DMS53 (cell line): ENCODE data around the gene PI4KB.

Experiments used
- DNase-seq: peaks from one replicate; lab custom pipeline; 2025; lab: John Stamatoyannopoulos, UW

The PI4KB gene

GRCh38 chr1:151311589-151312331 lies 15.5 kb downstream of the PI4KB start:
- peak; percentile 85 for DNase-seq

DNA sequence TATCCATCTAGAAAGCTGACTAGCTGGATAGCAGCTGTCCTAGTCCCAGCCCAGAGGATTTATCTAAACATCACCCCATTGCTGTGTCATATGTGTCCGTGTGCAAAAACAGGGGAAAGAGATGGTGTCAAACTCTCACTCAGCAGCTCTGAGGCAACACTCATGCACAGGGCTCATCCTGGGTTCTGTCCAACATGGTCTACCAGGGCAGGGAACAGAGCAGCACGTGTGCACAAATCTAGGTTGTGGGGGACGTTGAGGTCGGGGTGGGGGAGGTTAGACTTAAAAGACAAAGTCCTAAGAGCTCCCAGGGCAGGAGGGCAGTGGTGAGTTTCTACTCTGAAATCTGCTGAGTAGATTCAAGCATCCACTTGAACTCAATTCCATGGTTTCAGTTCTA lies 16.2 kb downstream of the PI4KB start:
- no peak for DNase-seq

DNA sequence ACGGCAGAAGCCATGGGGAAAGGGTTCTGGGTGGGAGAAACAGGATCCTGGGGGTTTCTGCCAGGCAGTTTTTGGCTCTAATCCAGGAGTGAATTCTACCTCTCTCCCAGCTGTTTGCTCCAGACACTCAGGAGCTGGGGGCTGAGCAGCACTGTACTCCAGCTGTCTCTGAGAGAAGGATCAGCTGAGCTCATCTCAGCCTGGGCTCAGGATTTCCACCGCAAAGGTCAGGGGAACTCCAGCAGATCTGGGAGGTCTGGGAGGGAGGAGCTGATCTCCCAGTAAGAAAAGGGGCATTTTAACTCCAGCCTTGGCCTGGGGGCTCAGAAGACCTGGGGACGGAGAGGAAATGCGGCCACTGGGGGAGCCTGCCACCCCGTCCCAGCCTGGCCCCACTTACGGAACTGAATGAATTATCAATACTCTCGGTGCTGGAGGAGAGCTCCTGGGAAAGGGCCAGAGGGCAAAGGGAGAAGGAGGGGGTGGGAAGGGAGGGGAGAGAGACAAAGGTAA lies 17.3 kb downstream of the PI4KB start:
- no peak for DNase-seq

GRCh38 chr1:151294742-151295462 lies 32.3 kb downstream of the PI4KB start:
- DNase-seq: no peak

- no peak for DNase-seq
Measured at GRCh38 chr1:151293093-151293492, 34.1 kb downstream of the PI4KB start.

- DNase-seq: no peak
Measured at GRCh38 chr1:151292207-151293030, 34.8 kb downstream of the PI4KB start.

GRCh38 chr1:151290709-151291303 lies 36.4 kb downstream of the PI4KB start:
- DNase-seq: no peak

DNA sequence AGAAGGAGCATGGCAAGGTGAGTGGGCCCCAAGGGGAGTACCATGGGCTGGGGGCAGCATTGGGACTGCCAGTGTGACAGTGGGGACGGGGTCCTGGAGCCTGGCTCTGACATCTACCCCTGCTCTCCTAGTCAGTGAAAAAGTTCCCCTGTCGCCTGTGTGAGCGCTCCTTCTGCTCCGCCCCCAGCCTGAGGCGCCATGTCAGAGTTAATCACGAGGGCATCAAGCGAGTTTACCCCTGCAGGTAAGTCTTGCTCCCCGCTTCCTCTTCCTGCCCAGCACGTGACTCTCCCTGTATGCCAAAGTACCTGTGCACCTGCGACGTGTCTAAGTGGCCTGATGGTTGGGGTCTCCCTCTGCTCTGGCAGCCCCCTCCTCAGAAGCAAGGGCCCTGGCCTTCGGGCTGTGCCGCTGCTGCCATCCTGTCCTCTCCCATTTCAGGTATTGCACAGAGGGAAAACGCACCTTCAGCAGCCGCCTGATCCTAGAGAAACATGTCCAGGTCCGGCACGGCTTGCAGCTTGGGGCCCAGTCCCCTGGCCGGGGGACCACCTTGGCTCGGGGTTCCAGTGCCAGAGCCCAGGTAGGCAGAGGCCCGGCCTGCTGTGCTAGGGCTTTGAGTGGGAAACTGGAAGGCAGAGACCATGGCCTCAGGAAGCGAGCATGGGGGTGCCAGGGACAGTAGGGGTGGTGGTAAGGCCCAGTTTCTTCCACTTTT lies 37.1 kb downstream of the PI4KB start:
- no peak for DNase-seq

- DNase-seq: no peak
Measured at GRCh38 chr1:151289080-151289935, 37.9 kb downstream of the PI4KB start.

GRCh38 chr1:151288502-151288901 lies 38.7 kb downstream of the PI4KB start:
- DNase-seq: no peak

DNA sequence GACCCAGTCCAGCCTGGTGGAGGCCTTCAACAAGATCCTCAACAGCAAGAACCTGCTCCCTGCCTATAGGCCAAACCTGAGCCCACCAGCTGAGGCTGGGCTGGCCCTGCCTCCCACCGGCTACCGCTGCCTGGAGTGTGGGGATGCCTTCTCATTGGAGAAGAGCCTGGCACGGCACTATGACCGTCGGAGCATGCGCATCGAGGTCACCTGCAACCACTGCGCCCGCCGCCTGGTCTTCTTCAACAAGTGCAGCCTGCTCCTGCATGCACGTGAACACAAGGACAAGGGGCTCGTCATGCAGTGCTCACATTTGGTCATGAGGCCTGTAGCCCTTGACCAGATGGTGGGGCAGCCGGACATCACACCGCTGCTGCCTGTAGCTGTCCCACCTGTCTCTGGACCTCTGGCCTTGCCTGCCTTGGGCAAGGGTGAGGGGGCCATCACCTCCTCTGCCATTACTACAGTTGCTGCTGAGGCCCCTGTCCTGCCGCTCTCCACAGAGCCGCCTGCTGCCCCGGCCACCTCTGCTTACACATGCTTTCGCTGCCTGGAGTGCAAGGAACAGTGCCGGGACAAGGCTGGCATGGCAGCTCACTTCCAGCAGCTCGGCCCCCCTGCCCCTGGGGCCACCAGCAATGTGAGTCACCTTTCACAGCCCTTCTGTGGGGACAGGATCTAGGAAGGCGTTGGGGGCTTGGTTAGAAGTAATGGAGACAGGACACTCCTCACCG lies 39.3 kb downstream of the PI4KB start:
- DNase-seq: no peak

GRCh38 chr1:151287341-151287699 lies 39.9 kb downstream of the PI4KB start:
- no peak for DNase-seq

DNA sequence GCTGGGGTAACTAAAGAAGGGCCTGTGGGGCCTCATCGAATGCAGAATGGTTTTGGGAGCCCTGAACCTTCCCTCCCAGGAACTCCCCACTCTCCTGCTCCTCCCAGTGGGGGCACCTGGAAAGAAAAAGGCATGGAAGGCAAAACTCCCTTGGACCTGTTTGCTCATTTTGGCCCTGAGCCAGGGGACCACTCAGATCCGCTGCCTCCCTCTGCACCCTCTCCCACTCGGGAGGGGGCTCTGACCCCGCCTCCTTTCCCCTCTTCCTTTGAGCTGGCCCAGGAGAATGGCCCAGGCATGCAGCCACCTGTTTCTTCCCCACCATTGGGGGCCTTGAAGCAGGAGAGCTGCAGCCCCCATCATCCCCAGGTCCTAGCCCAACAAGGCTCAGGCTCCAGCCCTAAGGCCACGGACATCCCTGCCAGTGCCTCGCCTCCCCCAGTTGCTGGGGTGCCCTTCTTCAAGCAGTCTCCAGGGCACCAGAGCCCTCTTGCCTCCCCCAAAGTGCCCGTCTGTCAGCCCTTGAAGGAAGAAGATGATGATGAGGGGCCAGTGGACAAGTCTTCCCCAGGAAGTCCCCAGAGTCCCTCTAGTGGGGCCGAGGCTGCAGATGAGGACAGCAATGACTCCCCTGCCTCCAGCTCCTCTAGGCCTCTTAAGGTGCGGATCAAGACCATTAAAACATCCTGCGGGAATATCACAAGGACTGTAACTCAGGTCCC lies 40.4 kb downstream of the PI4KB start:
- no peak for DNase-seq

DNA sequence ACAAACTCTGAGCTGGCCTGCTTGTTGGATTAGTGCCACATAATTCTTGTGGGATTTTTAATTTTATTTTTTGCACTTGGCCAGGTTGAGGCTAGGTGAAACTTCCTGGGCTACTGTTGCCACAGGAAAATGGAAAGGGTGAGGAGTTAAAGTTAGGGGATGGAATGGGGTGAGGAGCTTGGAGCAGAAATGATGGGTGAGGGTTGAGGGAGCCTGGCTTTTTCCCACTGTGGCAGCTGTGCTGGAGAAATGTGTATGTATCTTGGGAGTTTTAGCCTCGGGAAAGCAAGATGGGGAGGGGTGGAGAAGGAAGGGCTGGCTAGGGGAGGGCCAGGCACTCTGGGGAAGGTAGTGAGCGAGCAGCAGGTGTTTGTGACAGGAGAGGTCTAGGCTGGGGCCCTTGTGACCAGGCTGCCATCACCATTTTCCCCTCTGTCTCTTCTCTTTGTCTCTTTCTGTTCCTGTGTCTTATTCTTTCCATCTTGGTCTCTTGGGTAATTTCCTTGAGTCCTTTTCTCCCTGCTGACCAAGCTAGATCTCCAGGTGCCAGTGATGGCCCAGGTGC lies 43.1 kb downstream of the PI4KB start:
- DNase-seq: peak; percentile 19

- peak; percentile 68 for DNase-seq
Measured at GRCh38 chr1:151282883-151283725, 44.1 kb downstream of the PI4KB start.

DNA sequence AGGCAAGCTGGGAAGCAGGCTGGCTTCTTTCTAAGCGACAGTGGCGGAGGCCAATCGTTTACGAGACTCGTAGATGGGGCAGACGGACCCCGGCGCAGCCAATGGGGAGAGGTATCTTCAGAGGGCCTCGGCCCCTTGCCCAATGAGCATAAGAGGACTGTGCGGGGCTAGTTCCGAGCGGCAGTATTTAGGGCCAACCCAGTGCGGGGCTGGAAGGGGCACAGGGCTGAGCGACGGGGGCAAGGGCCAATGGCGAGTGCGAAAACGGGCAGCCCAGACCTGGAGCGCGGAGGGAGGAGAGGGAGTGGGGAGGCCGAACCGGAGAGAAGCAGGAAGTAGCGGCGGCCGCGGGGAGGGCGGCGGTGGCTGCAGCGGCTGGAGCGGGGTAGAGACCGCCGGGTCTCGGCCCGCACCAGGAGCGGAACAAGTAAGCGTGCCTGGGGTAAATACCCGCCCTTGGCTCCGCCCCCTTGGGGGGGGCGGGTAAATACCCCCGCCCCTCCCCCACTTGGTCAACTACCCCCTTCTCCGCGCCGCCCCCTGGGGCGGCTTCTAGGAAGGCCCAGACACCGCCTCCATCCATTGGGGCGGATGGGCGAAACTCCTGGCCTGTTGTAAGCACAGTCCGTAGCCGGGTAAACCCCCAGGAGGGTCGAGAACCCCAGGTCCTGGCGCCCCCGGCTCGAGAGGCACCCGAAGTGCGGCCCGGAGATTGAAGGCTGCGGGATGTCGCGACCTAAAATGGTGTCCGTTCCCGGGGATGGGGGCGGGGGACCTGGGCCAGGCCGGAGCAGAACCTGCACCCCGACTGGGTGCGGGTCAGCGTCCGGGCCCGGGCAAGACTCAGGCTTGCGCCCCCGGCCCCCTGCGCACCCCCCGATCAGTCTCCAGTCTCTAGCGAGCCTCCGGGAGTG lies 45.0 kb downstream of the PI4KB start, which contains the start of gene ZNF687:
Gene ZNF687, plus strand, starts transcription at position 331 of the 914 bp plus-strand sequence. CDS start 3,993 bp downstream, outside the sequence.
- peak; percentile 100 for DNase-seq
